ENCODE results near the gene NFATC1.
A peak's percentile ranks its signal among the peaks of the same experiment; 100 is the strongest.

The NFATC1 gene

GRCh38 chr18:79573921-79574491, 178.3 kb downstream of the NFATC1 start:
- H3K4me1 ChIP-seq, result peaks cover 41 to 60% (median 53%) of the 10 kb centered on the region in 10 experiments
- H3K36me3 ChIP-seq, result peaks cover 0 to 16% (median 7%) of the 10 kb centered on the region in 11 experiments; a peak in 5 of 22 replicates
- peak overlapping the region in 3 of 11 experiments; percentile 4 to 54 (median 45); a peak in 3 of 22 replicates for H3K27ac ChIP-seq
- TF ChIP-seq Cebpa-rat (IDR thresholded peaks at IDR 0.05), result no peak
- H3K27me3 ChIP-seq, result no peaks in the 10 kb centered on the region
- H4K20me1 ChIP-seq, result no peaks in the 10 kb centered on the region
- H3K4me2 ChIP-seq, result peak overlapping the region in 8 of 11 experiments; percentile 12 to 93 (median 87); a peak in 13 of 22 replicates
- H3K4me3 ChIP-seq, result 0 out of 20 replicates have a peak overlapping the region, but pooled peaks of 2 of the 10 experiments have one; percentile 7 to 29
- no peak overlapping the region for H3K9ac ChIP-seq
- peaks cover 29 to 38% (median 34%) of the 10 kb centered on the region in 11 experiments for H3K9me3 ChIP-seq (replicated peaks in 1 of 11)

GRCh38 chr18:79574938-79575525, 179.3 kb downstream of the NFATC1 start:
- peak overlapping the region in 7 of 11 experiments; percentile 23 to 68 (median 42); a peak in 9 of 22 replicates for H3K27ac ChIP-seq
- peak overlapping the region; percentile 60 to 93 (median 84) for H3K4me2 ChIP-seq
- no peaks in the 10 kb centered on the region for H3K27me3 ChIP-seq
- peaks cover 0 to 16% (median 7%) of the 10 kb centered on the region in 11 experiments; a peak in 5 of 22 replicates for H3K36me3 ChIP-seq
- no peak overlapping the region for H3K4me3 ChIP-seq
- H4K20me1 ChIP-seq, result no peaks in the 10 kb centered on the region
- H3K9ac ChIP-seq, result peak overlapping the region in 6 of 11 experiments; percentile 3 to 41 (median 15); a peak in 6 of 22 replicates
- H3K9me3 ChIP-seq (replicated peaks in 1 of 11), result peaks cover 29 to 38% (median 34%) of the 10 kb centered on the region in 11 experiments
- no peak for TF ChIP-seq Cebpa-rat (IDR thresholded peaks at IDR 0.05)
- peaks cover 41 to 61% (median 54%) of the 10 kb centered on the region in 10 experiments for H3K4me1 ChIP-seq

GRCh38 chr18:79575891-79576685, 180.4 kb downstream of the NFATC1 start:
- Histone ChIP-seq H3K27me3 (no peaks in the 10 kb centered on the region), H3K27ac (peak overlapping the region in 5 of 11 experiments; percentile 8 to 68 (median 42); a peak in 6 of 22 replicates), H3K4me3 (no peak overlapping the region), H3K4me1 (peaks cover 41 to 66% (median 54%) of the 10 kb centered on the region in 10 experiments), H3K9me3 (replicated peaks in 1 of 11) (peaks cover 29 to 34% (median 32%) of the 10 kb centered on the region in 11 experiments), H3K9ac (0 out of 22 replicates have a peak overlapping the region, but pooled peaks of 2 of the 11 experiments have one; percentile 4 to 9), H3K4me2 (peak overlapping the region; percentile 60 to 93 (median 84)), H4K20me1 (no peaks in the 10 kb centered on the region), H3K36me3 (peaks cover 0 to 16% (median 7%) of the 10 kb centered on the region in 11 experiments; a peak in 5 of 22 replicates)
- no peak for TF ChIP-seq Cebpa-rat (IDR thresholded peaks at IDR 0.05)

- Histone ChIP-seq H3K9me3 (replicated peaks in 1 of 11) (peaks cover 24 to 27% (median 25%) of the 10 kb centered on the region in 11 experiments), H3K4me2 (peak overlapping the region; percentile 60 to 93 (median 84)), H4K20me1 (no peaks in the 10 kb centered on the region), H3K27ac (peak overlapping the region in 7 of 11 experiments; percentile 10 to 68 (median 35); a peak in 8 of 22 replicates), H3K9ac (peak overlapping the region in 5 of 11 experiments; percentile 4 to 38 (median 28); a peak in 4 of 22 replicates), H3K36me3 (peaks cover 0 to 16% (median 7%) of the 10 kb centered on the region in 11 experiments; a peak in 5 of 22 replicates), H3K27me3 (no peaks in the 10 kb centered on the region), H3K4me1 (peaks cover 41 to 66% (median 53%) of the 10 kb centered on the region in 10 experiments), H3K4me3 (no peak overlapping the region; a peak in 2 of 20 replicates)
- no peak for TF ChIP-seq Cebpa-rat (IDR thresholded peaks at IDR 0.05)
These were observed 181.1 kb downstream of the NFATC1 start for GRCh38 chr18:79576686-79577351.

- peaks cover 41 to 66% (median 53%) of the 10 kb centered on the region in 10 experiments for H3K4me1 ChIP-seq
- H3K4me2 ChIP-seq, result peak overlapping the region; percentile 60 to 93 (median 84)
- peak overlapping the region in 3 of 11 experiments; percentile 6 to 38 (median 37); a peak in 3 of 22 replicates for H3K9ac ChIP-seq
- TF ChIP-seq Cebpa-rat (IDR thresholded peaks at IDR 0.05), result no peak
- no peaks in the 10 kb centered on the region for H3K27me3 ChIP-seq
- H3K4me3 ChIP-seq, result no peak overlapping the region; a peak in 1 of 20 replicates
- peaks cover 15 to 18% (median 16%) of the 10 kb centered on the region in 11 experiments for H3K9me3 ChIP-seq (replicated peaks in 1 of 11)
- H4K20me1 ChIP-seq, result no peaks in the 10 kb centered on the region
- peak overlapping the region in 7 of 11 experiments; percentile 10 to 68 (median 35); a peak in 8 of 22 replicates for H3K27ac ChIP-seq
- peaks cover 0 to 15% (median 7%) of the 10 kb centered on the region in 11 experiments; a peak in 5 of 22 replicates for H3K36me3 ChIP-seq
These were observed 182.0 kb downstream of the NFATC1 start for GRCh38 chr18:79577451-79578395.

GRCh38 chr18:79578396-79579260, 182.9 kb downstream of the NFATC1 start:
- Histone ChIP-seq H3K27me3 (no peaks in the 10 kb centered on the region), H3K9me3 (replicated peaks in 1 of 11) (peaks cover 6 to 9% (median 7%) of the 10 kb centered on the region in 11 experiments), H3K4me3 (no peak overlapping the region), H4K20me1 (no peaks in the 10 kb centered on the region), H3K27ac (no peak overlapping the region), H3K4me2 (peak overlapping the region; percentile 60 to 93 (median 84); a peak in 20 of 22 replicates), H3K4me1 (peaks cover 41 to 73% (median 57%) of the 10 kb centered on the region in 10 experiments), H3K9ac (no peak overlapping the region), H3K36me3 (peaks cover 0 to 6% (median 0%) of the 10 kb centered on the region in 11 experiments; a peak in 1 of 22 replicates)
- no peak for TF ChIP-seq Cebpa-rat (IDR thresholded peaks at IDR 0.05)

Data from BLaER1 treated with 17β-estradiol and CSF1 and Interleukin-3, amounts not matched to agents 10 nM and 100 nM (cell line).